HG03457 (cell line): Measurements from ENCODE around the gene ROR1.

Source experiments
- ATAC-seq: cut with Tn5 transposase; IDR thresholded peaks from one replicate; pipeline ENCODE4 v1.9.1; 2021; ENCODE audit warnings: moderate number of reproducible peaks; ENCODE audit not compliant: unreplicated experiment

Gene ROR1

GRCh38 chr1:63928186-63929105 lies 154.6 kb downstream of the ROR1 start:
- no peak for ATAC-seq

DNA sequence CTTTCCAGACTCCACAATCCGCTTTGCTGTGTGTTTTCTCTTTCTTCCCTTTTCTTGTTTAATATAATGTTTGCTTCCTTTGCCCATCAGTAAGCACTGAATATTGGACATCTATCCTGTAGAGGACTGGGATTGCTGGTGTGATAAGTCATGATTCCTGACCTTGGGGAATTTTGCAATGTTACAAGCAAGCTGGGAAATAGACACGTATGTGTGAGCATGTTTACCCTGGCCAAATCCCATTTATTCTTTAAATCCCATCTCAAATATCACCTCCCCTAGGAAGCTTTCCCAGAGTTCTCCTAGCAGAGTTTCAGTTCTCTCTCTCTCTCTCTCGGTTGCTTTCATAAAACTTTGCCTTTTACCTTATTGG lies 155.3 kb downstream of the ROR1 start:
- ATAC-seq, result no peak

DNA sequence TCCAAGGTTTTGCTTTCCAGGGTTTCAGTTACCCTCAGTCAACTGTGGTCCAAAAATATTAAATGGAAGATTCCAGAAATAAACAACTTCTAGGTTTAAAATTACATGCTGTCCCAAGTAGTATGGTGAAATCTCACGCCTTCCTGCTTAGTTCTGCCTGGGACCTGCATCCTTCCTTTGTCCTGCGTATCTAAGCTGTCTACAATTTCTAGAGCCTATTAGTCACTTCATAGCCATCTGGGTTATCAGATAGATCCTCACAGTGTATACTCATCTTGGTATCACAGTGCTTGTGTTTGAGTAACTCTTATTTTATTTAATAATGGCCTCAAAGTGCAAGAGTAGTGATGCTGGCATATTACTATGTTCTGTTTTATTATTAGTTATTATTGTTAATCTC lies 157.7 kb downstream of the ROR1 start:
- no peak for ATAC-seq

- no peak for ATAC-seq
Observed at GRCh38 chr1:63934697-63935096, 160.9 kb downstream of the ROR1 start.

GRCh38 chr1:63935143-63935542 lies 161.3 kb downstream of the ROR1 start:
- peak; percentile 41 for ATAC-seq

- peak; percentile 84 for ATAC-seq
Observed at GRCh38 chr1:63935553-63935952, 161.7 kb downstream of the ROR1 start.

- no peak for ATAC-seq
Observed at GRCh38 chr1:63936276-63936675, 162.5 kb downstream of the ROR1 start.

- no peak for ATAC-seq
Observed at GRCh38 chr1:63936801-63937200, 163.0 kb downstream of the ROR1 start.

- peak; percentile 56 for ATAC-seq
Observed at GRCh38 chr1:63937461-63938022, 163.7 kb downstream of the ROR1 start.

DNA sequence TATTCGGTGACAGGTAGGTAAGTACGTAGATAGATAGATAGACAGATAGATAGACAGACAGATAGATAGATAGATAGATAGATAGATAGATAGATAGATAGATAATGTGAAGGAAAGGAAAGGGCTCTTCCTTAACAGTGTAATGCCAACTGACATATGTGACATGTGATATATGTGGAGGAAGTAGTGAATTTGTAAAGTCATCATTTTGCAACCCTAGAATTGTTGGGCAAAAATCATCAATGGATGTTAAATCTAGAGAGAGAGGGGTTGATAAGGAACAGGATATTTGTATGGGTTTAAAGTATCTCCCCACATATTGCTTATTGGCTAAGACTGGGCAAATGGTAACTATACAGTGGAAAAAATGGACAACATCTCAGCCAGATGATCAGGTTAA lies 166.6 kb downstream of the ROR1 start:
- no peak for ATAC-seq

DNA sequence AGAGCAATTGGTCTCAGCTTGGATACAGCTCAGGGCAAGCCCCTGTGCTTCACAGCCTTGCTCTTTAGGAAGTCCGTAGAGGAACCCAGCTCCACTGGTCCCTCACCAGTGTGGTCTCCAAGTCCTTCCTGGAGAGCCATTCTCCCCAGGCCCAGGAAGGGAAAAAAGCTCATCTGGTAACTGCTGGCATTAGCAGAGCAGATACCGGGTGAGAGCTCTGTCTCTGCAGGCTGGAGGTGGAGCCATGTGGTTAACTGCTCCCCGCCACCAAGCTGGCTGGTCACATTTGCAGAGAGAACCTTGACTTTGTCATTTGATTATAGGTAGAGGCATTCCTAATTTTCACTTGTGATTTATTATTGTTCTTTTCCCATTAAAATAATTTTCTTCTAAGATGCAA lies 169.6 kb downstream of the ROR1 start:
- ATAC-seq, result no peak

DNA sequence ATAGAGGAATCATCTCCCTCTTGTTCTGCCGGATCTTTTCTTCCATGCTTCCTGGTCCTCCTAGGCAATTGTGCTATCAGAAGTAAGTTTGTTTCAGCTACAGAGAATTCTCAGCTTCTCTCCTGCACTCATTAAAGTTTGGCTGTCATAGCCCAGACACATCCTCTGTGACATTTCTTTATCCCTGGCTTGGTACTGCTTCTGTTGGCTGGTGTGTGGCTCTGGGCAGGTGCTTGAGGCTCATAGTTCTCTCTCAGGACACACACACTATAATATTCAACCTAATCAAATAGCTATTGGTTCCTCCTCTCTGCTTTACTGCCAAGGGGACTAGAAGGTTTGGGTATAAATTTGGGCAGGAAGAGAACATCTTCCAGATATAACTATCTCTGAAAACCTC lies 172.1 kb downstream of the ROR1 start:
- ATAC-seq, result no peak

GRCh38 chr1:63946866-63947491 lies 173.2 kb downstream of the ROR1 start:
- no peak for ATAC-seq

DNA sequence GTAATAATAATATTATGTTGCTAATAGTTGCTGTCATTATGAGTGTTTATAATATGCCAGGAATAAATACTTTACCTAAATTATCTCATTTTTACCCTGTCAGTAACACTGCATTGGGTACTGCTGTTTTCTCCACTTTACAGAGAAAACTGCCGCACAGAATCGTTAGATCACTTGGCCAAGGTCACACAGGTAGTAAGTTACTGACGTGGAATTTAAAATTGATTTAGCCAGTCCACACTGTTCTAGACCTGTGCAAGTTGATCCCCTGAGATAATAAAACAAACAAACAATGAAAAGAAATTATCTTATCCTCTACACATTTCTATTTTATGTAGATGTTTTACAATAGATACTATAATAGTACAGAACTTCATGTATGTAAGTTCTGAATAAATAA lies 174.1 kb downstream of the ROR1 start:
- ATAC-seq, result no peak

DNA sequence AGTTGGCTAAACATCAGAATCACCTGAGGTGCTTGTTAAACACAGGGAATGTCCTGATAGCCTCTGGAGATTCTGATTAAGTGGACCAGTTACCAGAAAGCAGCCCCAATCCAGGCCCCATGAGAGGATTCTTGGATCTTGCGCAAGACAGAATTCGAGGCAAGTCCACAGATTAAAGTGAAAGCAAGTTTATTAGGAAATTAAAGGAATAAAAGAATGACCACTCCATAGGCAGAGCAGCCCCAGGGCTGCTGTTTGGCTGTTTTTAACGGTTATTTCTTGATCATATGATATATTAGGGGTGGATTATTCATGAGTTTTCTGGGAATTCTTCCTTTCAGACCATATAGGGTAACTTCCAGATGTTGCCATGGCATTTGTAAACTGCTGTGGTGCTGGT lies 176.2 kb downstream of the ROR1 start:
- ATAC-seq, result no peak

GRCh38 chr1:63951059-63951946 lies 177.5 kb downstream of the ROR1 start:
- ATAC-seq, result no peak

GRCh38 chr1:63954187-63954586 lies 180.4 kb downstream of the ROR1 start:
- ATAC-seq, result no peak

DNA sequence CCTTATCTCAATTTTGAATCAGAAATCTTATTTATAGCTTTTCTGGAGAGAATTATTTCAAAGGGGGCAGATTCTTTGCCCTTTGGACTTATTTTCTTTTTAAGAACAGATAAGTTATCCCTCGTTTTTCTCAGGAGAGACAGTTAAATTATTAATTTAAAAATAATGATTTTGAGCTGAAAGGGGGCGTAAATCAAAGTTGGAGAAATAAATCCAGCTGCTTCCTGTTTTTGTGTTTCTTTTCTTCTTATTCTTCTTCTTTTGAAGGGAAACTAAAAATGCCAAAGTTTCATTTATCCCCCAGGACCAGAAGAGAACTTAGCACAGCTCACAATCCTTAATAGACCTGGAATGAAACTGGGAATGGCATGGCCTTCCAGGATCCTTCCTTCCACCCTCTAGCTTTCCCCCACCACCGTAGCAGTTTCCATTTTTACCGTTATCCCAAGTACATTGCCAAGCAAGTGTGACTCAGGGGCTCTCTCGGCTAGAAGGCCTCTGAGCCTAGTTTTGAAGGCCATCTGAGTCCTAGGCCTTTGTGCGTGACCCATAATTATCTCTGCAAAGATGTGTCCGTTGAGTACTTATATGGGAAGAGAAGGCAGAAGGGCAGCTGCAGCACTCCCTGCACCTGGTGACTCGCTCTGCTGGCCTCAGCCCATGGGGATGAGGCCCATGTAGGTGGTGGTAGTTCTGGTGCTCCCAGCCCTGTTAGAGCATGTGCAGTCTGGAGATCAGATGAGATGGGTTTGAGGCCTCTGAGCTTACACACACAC lies 181.7 kb downstream of the ROR1 start:
- ATAC-seq, result no peak

- ATAC-seq, result no peak
Observed at GRCh38 chr1:63958556-63958955, 184.7 kb downstream of the ROR1 start.

DNA sequence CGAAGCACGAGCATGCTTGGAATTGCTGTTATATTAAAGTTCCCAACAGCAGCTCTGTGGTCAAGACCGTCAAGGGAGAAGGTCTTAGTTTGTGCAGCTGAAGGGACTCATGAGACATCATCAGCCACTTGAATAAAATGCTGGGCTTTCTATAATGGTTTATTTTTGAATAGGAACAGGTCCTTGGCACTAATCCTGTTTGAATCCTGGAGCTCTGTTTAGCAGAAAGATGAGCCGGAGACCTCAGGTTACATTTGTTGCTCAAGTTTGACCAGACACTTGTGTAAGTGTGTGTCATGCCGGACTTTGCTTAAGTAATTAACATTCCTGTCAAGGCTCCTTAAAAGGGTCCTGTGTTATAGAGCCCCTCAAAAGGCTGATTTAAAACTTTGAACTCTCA lies 186.5 kb downstream of the ROR1 start:
- ATAC-seq, result no peak
